B cell (primary cell): ENCODE measurements around the gene SHANK1. TPM values are rescaled to one million over a fixed set of nuclear protein-coding genes. Genes with fewer than 3 reads are reported as not detected.
A peak's percentile ranks its signal among the peaks of the same experiment; 100 is the strongest.

ENCODE experiments used
- ATAC-seq: fragments of 200-7000 bp; cut with Tn5 transposase; one replicate; pipeline ENCODE4 v1.10.0; 2021; ENCODE audit warnings: low read depth, mild to moderate bottlenecking, moderate number of reproducible peaks, moderate library complexity
- CTCF ChIA-PET: fragments of 350-600 bp; sonication (Branson Sonifier 250); formaldehyde crosslinking; loops from one replicate; lab custom pipeline; 2021; ENCODE audit warnings: antibody characterized with exemption, inconsistent platforms; lab: Charles Lee
- POLR2A ChIA-PET: fragments of 350-600 bp; sonication (Branson Sonifier 250); formaldehyde crosslinking; loops from one replicate; lab custom pipeline; 2021; ENCODE audit warnings: antibody characterized with exemption; lab: Charles Lee
- DNase-seq: peaks from one replicate; pipeline ENCODE4 v3.0.0; 2013
- H2AFZ ChIP-seq: 2 replicates; pipeline ENCODE4 v1.6.1; 2012; ENCODE audit warnings: mild to moderate bottlenecking, low read depth, low read length; ENCODE audit not compliant: insufficient read depth, poor library complexity, severe bottlenecking
- H3K27ac ChIP-seq, 2 donors: 1 replicate in 1 of 2; 2 replicates in 1 of 2; pipeline ENCODE4 v1.5.1; 2012 to 2013; ENCODE audit warnings: low read length in 2 of 2, mild to moderate bottlenecking in 2 of 2, moderate library complexity in 1 of 2
- H3K27me3 ChIP-seq, 4 experiments: fragments of 200-600 bp in 1 of 4; sonication (generic) in 1 of 4; replicated peaks in 1 of 4; 1 replicate in 2 of 4; 2 replicates in 2 of 4; pipeline versions ENCODE4 v1.6.1 to v1.7.0; 2013 to 2016; ENCODE audit warnings: low read length in 3 of 4, mild to moderate bottlenecking in 2 of 4, mixed read lengths in 1 of 4, moderate library complexity in 1 of 4; ENCODE audit not compliant: insufficient read depth in 4 of 4, control insufficient read depth in 3 of 4; ENCODE audit errors: control extremely low read depth in 1 of 4
- H3K36me3 ChIP-seq, 2 experiments: replicated peaks in 1 of 2; 1 replicate in 1 of 2; 2 replicates in 1 of 2; pipeline versions ENCODE4 v1.6.1 to v1.7.1; 2013; ENCODE audit warnings: low read length in 1 of 2; ENCODE audit not compliant: insufficient read depth in 2 of 2, control insufficient read depth in 1 of 2; ENCODE audit errors: control extremely low read depth in 1 of 2, extremely low read depth in 1 of 2
- H3K4me1 ChIP-seq, 2 donors: fragments of 200-600 bp in 1 of 2; sonication (generic) in 1 of 2; 1 replicate in 1 of 2; 2 replicates in 1 of 2; pipeline versions ENCODE4 v1.5.1 to v1.6.1; 2013 to 2017; ENCODE audit warnings: low read length in 2 of 2; ENCODE audit not compliant: control insufficient read depth in 2 of 2, insufficient read depth in 2 of 2
- H3K4me2 ChIP-seq: replicated peaks from 2 replicates; pipeline ENCODE3; 2012; ENCODE audit warnings: mild to moderate bottlenecking, low read depth, low read length; ENCODE audit not compliant: poor library complexity, severe bottlenecking
- H3K4me3 ChIP-seq, 5 experiments: fragments of 200-600 bp in 1 of 5; sonication (generic) in 1 of 5; 1 replicate in 3 of 5; 2 replicates in 2 of 5; pipeline versions ENCODE4 v1.5.1 to v1.7.0; 2011 to 2016; ENCODE audit warnings: low read length in 4 of 5, mild to moderate bottlenecking in 4 of 5, low read depth in 2 of 5, control low read depth in 1 of 5, moderate library complexity in 1 of 5; ENCODE audit not compliant: insufficient read depth in 1 of 5; ENCODE audit errors: control extremely low read depth in 1 of 5, extremely low read depth in 1 of 5
- H3K79me2 ChIP-seq: fragments of 200-600 bp; sonication (generic); one replicate; pipeline ENCODE4 v1.6.0; 2016; ENCODE audit warnings: low read length; ENCODE audit not compliant: control insufficient read depth, insufficient read depth
- H3K9ac ChIP-seq: fragments of 200-600 bp; sonication (generic); 2 replicates; pipeline ENCODE4 v1.6.1; 2017; ENCODE audit warnings: mild to moderate bottlenecking, low read length, moderate library complexity
- H3K9me3 ChIP-seq, 3 donors: one replicate each; pipeline versions ENCODE4 v1.6.1 to v1.7.1; 2013; ENCODE audit warnings: low read length in 2 of 3; ENCODE audit not compliant: control insufficient read depth in 2 of 3, insufficient read depth in 1 of 3; ENCODE audit errors: control extremely low read depth in 1 of 3
- H4K20me1 ChIP-seq: 2 replicates; pipeline ENCODE4 v1.6.0; 2012; ENCODE audit warnings: mild to moderate bottlenecking, low read length; ENCODE audit not compliant: insufficient read depth, control insufficient read depth, poor library complexity, severe bottlenecking
- H3K27ac Mint-ChIP-seq: one replicate; pipeline ENCODE4 v1.8.0; 2021; ENCODE audit warnings: mixed read lengths
- H3K27me3 Mint-ChIP-seq: one replicate; pipeline ENCODE4 v1.8.0; 2021; ENCODE audit warnings: mixed read lengths
- H3K4me1 Mint-ChIP-seq: one replicate; pipeline ENCODE4 v1.8.0; 2021; ENCODE audit warnings: mixed read lengths
- H3K4me3 Mint-ChIP-seq: one replicate; pipeline ENCODE4 v1.8.0; 2021; ENCODE audit warnings: mixed read lengths
- H3K9me3 Mint-ChIP-seq: one replicate; pipeline ENCODE4 v1.8.0; 2022; ENCODE audit warnings: mixed read lengths; ENCODE audit not compliant: insufficient read depth
- EZH2 ChIP-seq: IDR thresholded peaks from 2 replicates; pipeline ENCODE4 v1.6.1; 2012; ENCODE audit warnings: borderline replicate concordance, low read depth, mild to moderate bottlenecking, moderate library complexity, low read length; ENCODE audit not compliant: insufficient read depth, poor library complexity, severe bottlenecking
- WGBS: methylation state at CpG from one replicate; pipeline ENCODE4 v1.1.5; 2013; ENCODE audit warnings: missing lambda C conversion rate; ENCODE audit not compliant: insufficient coverage; 5-methylcytosine and 5-hydroxymethylcytosine counted together
- intact Hi-C: fragments of 100-400 bp; cut with micrococcal nuclease; formaldehyde crosslinking; loops from one replicate; pipeline ENCODE4 v1.10.0; 2022
- polyA plus RNA-seq: library from polyadenylated mRNA; depleted of rRNA; stranded (reverse); fragments of >200 nt; gene quantifications from 2 replicates; pipeline ENCODE4 v1.2.3, GENCODE V29; 2012
- total RNA-seq, 2 donors: library from RNA; stranded (reverse); fragments of 120-200 nt in 1 of 2; gene quantifications; 1 replicate in 1 of 2; 2 replicates in 1 of 2; pipeline versions ENCODE4 v1.2.3 to v1.2.4, GENCODE V29; 2013 to 2022
- TF ChIP-seq, protein P1 (sequence below): fragments of 200-600 bp; IDR thresholded peaks from one replicate; pipeline ENCODE4 v1.8.0; 2022; ENCODE audit warnings: antibody characterized with exemption, mild to moderate bottlenecking

The SHANK1 gene
- total and polyA plus RNA-seq, 2 donors (not counting 1 experiment from before 2014, with no cell fraction given) = not detected

DNA sequence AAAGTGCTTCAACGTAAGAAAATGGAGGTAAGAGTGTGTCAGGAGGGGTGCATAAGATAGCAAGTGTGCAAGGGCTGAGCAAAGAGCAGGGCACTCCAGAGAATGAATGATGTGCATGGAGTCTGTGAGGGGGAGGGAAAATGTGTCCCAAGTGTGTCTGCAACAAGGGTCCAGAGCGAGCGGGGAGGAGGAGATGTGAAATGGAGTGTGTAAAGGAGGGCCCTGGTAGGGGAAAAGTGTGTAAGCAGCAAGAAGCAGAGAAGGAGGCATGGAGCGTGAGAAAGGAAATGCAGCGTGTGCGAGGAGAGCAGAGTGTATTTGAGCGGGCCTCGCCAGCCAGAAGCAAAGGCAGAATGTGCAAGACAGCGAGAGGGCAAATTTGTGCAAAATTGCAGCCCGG, 58.6 kb downstream of the SHANK1 start:
- Histone ChIP-seq H3K9ac (no peak overlapping the region), H3K27me3 (peaks cover 0 to 47% (median 19%) of the 10 kb centered on the region in 4 experiments), H3K27ac (no peak overlapping the region), H4K20me1 (no peaks in the 10 kb centered on the region), H3K4me3 (no peak overlapping the region), H2AFZ (no peak overlapping the region), H3K9me3 (peaks cover 0 to 57% (median 5%) of the 10 kb centered on the region in 3 donors), H3K79me2 (no peaks in the 10 kb centered on the region), H3K36me3 (no peaks in the 10 kb centered on the region), H3K4me2 (no peak overlapping the region), H3K4me1 (peaks cover 19 to 22% of the 10 kb centered on the region in 2 donors)
- H3K4me1 Mint-ChIP-seq = peaks cover 18% of the 10 kb centered on the region
- ChIA-PET CTCF (no interaction called here), POLR2A (no interaction called here)
- TF ChIP-seq, protein P1, sequence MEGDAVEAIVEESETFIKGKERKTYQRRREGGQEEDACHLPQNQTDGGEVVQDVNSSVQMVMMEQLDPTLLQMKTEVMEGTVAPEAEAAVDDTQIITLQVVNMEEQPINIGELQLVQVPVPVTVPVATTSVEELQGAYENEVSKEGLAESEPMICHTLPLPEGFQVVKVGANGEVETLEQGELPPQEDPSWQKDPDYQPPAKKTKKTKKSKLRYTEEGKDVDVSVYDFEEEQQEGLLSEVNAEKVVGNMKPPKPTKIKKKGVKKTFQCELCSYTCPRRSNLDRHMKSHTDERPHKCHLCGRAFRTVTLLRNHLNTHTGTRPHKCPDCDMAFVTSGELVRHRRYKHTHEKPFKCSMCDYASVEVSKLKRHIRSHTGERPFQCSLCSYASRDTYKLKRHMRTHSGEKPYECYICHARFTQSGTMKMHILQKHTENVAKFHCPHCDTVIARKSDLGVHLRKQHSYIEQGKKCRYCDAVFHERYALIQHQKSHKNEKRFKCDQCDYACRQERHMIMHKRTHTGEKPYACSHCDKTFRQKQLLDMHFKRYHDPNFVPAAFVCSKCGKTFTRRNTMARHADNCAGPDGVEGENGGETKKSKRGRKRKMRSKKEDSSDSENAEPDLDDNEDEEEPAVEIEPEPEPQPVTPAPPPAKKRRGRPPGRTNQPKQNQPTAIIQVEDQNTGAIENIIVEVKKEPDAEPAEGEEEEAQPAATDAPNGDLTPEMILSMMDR = no peak
- TF ChIP-seq EZH2 = no peak
- H3K27me3 Mint-ChIP-seq = peaks cover 49% of the 10 kb centered on the region
- no peak overlapping the region for H3K4me3 Mint-ChIP-seq
- DNase-seq (no peak), ATAC-seq (no peak)
- H3K27ac Mint-ChIP-seq = no peak overlapping the region
- H3K9me3 Mint-ChIP-seq = peaks cover 16% of the 10 kb centered on the region
- WGBS = 85% methylated on average over 10 of the region's 10 CpGs
- intact Hi-C loops = no loop called here

DNA sequence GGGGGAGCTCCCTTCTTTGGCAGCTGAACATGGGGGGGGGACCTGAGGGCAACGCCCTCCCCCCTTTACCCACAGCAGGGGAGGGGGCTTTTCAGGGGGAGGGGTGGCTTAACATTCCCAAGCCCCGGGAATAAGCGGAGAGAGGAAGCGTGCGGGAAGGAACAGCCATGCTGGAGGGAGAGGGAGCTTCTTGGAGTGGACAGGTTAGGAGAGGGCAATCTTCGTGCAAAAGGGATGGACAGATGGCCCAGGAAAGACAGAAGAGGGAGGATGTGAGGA, 59.6 kb downstream of the SHANK1 start:
- Histone ChIP-seq H3K27me3 (peaks cover 0 to 51% (median 19%) of the 10 kb centered on the region in 4 experiments), H3K27ac (no peak overlapping the region)
- H3K9me3 Mint-ChIP-seq = peaks cover 21% of the 10 kb centered on the region

More for the DNA sequence above, 59.6 kb downstream of the SHANK1 start:
- ATAC-seq = no peak
- Mint-ChIP-seq H3K4me1 (peaks cover 18% of the 10 kb centered on the region), H3K27me3 (peaks cover 55% of the 10 kb centered on the region), H3K4me3 (peak overlapping the region; percentile 48), H3K27ac (no peak overlapping the region)
- DNase-seq = no peak
- Histone ChIP-seq H2AFZ (no peak overlapping the region), H3K9ac (no peak overlapping the region), H3K36me3 (no peaks in the 10 kb centered on the region), H3K4me2 (no peak overlapping the region), H3K4me1 (peaks cover 18 to 21% of the 10 kb centered on the region in 2 donors), H4K20me1 (no peaks in the 10 kb centered on the region), H3K9me3 (peaks cover 0 to 64% (median 8%) of the 10 kb centered on the region in 3 donors), H3K79me2 (no peaks in the 10 kb centered on the region), H3K4me3 (no peak overlapping the region)
- WGBS = 70% methylated on average over 5 of the region's 6 CpGs
- intact Hi-C loops = no loop called here
- TF ChIP-seq EZH2 = no peak
- TF ChIP-seq, protein P1 = no peak
- POLR2A ChIA-PET = no interaction called here
- CTCF ChIA-PET = no interaction called here
